ENCODE data around the gene MTHFD1L.
"Not testable (repeated sequence)": the region's sequence is repeated elsewhere in the genome, so short reads cannot be mapped to it uniquely, and the experiment has no call there.

MTHFD1L gene

GRCh38 chr6:150865406-150866146 lies at the start of gene MTHFD1L:
Gene MTHFD1L (plus strand): TSS chr6:150865702. CDS start chr6:150865823, 121 bp downstream.
- H3K4me3 ChIP-seq (ENCODE audit: low read depth, low read length) = peak within 1 kb of the TSS; percentile 77
- peak; percentile 77 for DNase-seq (ENCODE audit: low read depth)

GRCh38 chr6:150816554-150816953 lies 48.9 kb upstream of the MTHFD1L start:
- H3K4me3 ChIP-seq (ENCODE audit: low read depth, low read length); DNase-seq (ENCODE audit: low read depth): not testable (repeated sequence)

GRCh38 chr6:150822932-150823331 lies 42.6 kb upstream of the MTHFD1L start:
- DNase-seq (ENCODE audit: low read depth) = no peak
- no peak overlapping the region for H3K4me3 ChIP-seq (ENCODE audit: low read depth, low read length)

- DNase-seq (ENCODE audit: low read depth) = no peak
- no peak overlapping the region for H3K4me3 ChIP-seq (ENCODE audit: low read depth, low read length)
These were observed 38.7 kb upstream of the MTHFD1L start for GRCh38 chr6:150826788-150827187.

GRCh38 chr6:150828107-150828506 lies 37.4 kb upstream of the MTHFD1L start:
- not testable (repeated sequence) for DNase-seq (ENCODE audit: low read depth); H3K4me3 ChIP-seq (ENCODE audit: low read depth, low read length)

- no peak overlapping the region for H3K4me3 ChIP-seq (ENCODE audit: low read depth, low read length)
- DNase-seq (ENCODE audit: low read depth) = no peak
These were observed 34.9 kb upstream of the MTHFD1L start for GRCh38 chr6:150830439-150831165.

GRCh38 chr6:150831577-150831976 lies 33.9 kb upstream of the MTHFD1L start:
- no peak for DNase-seq (ENCODE audit: low read depth)
- H3K4me3 ChIP-seq (ENCODE audit: low read depth, low read length) = no peak overlapping the region

- no peak overlapping the region for H3K4me3 ChIP-seq (ENCODE audit: low read depth, low read length)
- DNase-seq (ENCODE audit: low read depth) = no peak
These were observed 29.9 kb upstream of the MTHFD1L start for GRCh38 chr6:150835620-150836019.

GRCh38 chr6:150840185-150840584 lies 25.3 kb upstream of the MTHFD1L start:
- H3K4me3 ChIP-seq (ENCODE audit: low read depth, low read length) = no peak overlapping the region
- no peak for DNase-seq (ENCODE audit: low read depth)

- no peak for DNase-seq (ENCODE audit: low read depth)
- H3K4me3 ChIP-seq (ENCODE audit: low read depth, low read length) = no peak overlapping the region
These were observed 24.3 kb upstream of the MTHFD1L start for GRCh38 chr6:150841189-150841588.

GRCh38 chr6:150841697-150842096 lies 23.8 kb upstream of the MTHFD1L start:
- H3K4me3 ChIP-seq (ENCODE audit: low read depth, low read length) = no peak overlapping the region
- no peak for DNase-seq (ENCODE audit: low read depth)

- DNase-seq (ENCODE audit: low read depth) = no peak
- H3K4me3 ChIP-seq (ENCODE audit: low read depth, low read length) = no peak overlapping the region
These were observed 21.1 kb upstream of the MTHFD1L start for GRCh38 chr6:150844371-150844770.

GRCh38 chr6:150846641-150847040 lies 18.9 kb upstream of the MTHFD1L start:
- DNase-seq (ENCODE audit: low read depth) = no peak
- no peak overlapping the region for H3K4me3 ChIP-seq (ENCODE audit: low read depth, low read length)

GRCh38 chr6:150848400-150848799 lies 17.1 kb upstream of the MTHFD1L start:
- H3K4me3 ChIP-seq (ENCODE audit: low read depth, low read length) = no peak overlapping the region
- no peak for DNase-seq (ENCODE audit: low read depth)

- not testable (repeated sequence) for DNase-seq (ENCODE audit: low read depth); H3K4me3 ChIP-seq (ENCODE audit: low read depth, low read length)
These were observed 11.1 kb upstream of the MTHFD1L start for GRCh38 chr6:150854392-150854791.

- DNase-seq (ENCODE audit: low read depth); H3K4me3 ChIP-seq (ENCODE audit: low read depth, low read length): not testable (repeated sequence)
These were observed 10.3 kb upstream of the MTHFD1L start for GRCh38 chr6:150855171-150855570.

GRCh38 chr6:150857062-150857944 lies 8.2 kb upstream of the MTHFD1L start:
- no peak overlapping the region for H3K4me3 ChIP-seq (ENCODE audit: low read depth, low read length)

GRCh38 chr6:150857945-150858308 lies 7.6 kb upstream of the MTHFD1L start:
- no peak for DNase-seq (ENCODE audit: low read depth)
- H3K4me3 ChIP-seq (ENCODE audit: low read depth, low read length) = no peak overlapping the region

More at GRCh38 chr6:150857062-150857944, 8.2 kb upstream of the MTHFD1L start:
- peak; percentile 97 for DNase-seq (ENCODE audit: low read depth)

- not testable (repeated sequence) for H3K4me3 ChIP-seq (ENCODE audit: low read depth, low read length); DNase-seq (ENCODE audit: low read depth)
These were observed 3.9 kb upstream of the MTHFD1L start for GRCh38 chr6:150861448-150862168.

Data from skeletal muscle cell (primary cell).